IPS DF 6.9 (cell line): ENCODE measurements around the gene ZNF143.

ENCODE experiments used
- DNase-seq: peaks from one replicate; pipeline ENCODE4 v3.0.0-alpha.2; 2013; ENCODE audit warnings: low read depth, low spot score
- H3K27ac ChIP-seq: one replicate; pipeline ENCODE4 v1.5.1; 2013; ENCODE audit warnings: low read length, control low read depth
- H3K27me3 ChIP-seq: 2 replicates; pipeline ENCODE4 v1.6.1; 2013; ENCODE audit warnings: mild to moderate bottlenecking, low read length; ENCODE audit not compliant: control insufficient read depth, insufficient read depth
- H3K36me3 ChIP-seq: 2 replicates; pipeline ENCODE4 v1.6.1; 2013; ENCODE audit warnings: low read length; ENCODE audit not compliant: control insufficient read depth, insufficient read depth
- H3K4me1 ChIP-seq: 2 replicates; pipeline ENCODE4 v1.6.1; 2013; ENCODE audit warnings: low read length; ENCODE audit not compliant: control insufficient read depth, insufficient read depth
- H3K4me3 ChIP-seq: 2 replicates; pipeline ENCODE4 v1.5.1; 2013; ENCODE audit warnings: mild to moderate bottlenecking, low read length
- H3K9me3 ChIP-seq: 2 replicates; pipeline ENCODE4 v1.6.1; 2013; ENCODE audit warnings: low read length, inconsistent platforms; ENCODE audit not compliant: control insufficient read depth, insufficient read depth
- WGBS: extraction: QIAGEN DNeasy Blood & Tissue Kit; methylation state at CpG from one replicate; pipeline ENCODE4 v1.1.7; 2013; ENCODE audit warnings: mixed read lengths, missing lambda C conversion rate; ENCODE audit not compliant: insufficient read length, insufficient coverage; 5-methylcytosine and 5-hydroxymethylcytosine counted together

The ZNF143 gene

DNA sequence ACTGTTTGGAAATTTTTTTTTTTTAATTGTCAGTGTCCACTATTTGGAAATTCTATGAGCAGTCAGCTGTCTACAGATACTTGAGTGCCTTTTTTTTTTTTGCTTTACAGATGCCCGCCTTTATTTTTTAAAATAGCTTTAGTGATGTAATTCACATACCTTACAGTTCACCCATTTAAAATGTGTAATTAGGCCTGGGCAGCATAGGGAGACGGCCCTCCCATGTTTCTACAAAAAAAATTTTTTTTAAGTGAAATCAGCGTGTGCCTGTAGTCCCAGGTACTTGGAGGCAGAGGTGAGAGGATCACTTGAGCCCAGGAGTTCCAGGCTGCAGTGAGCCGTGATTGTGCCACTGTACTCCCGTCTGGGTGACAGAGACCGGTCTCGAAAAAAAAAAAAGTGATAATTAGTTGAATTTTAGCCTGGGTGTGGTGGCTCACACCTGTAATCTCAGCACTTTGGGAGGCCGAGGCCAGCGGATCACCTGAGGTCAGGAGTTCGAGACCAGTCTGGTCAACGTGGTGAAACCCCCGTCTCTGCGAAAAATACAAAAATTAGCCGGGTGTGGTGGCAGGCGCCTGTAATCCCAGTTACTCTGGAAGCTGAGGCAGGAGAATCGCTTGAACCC is 1.5 kb downstream of the ZNF143 start:
- Histone ChIP-seq H3K9me3 (no peaks in the 10 kb centered on the region), H3K36me3 (no peaks in the 10 kb centered on the region), H3K27me3 (no peaks in the 10 kb centered on the region), H3K27ac (no peak overlapping the region), H3K4me1 (no peaks in the 10 kb centered on the region), H3K4me3 (no peak overlapping the region)
- WGBS = no CpG with 5 or more reads among the region's 16 CpGs
- DNase-seq = no peak

DNA sequence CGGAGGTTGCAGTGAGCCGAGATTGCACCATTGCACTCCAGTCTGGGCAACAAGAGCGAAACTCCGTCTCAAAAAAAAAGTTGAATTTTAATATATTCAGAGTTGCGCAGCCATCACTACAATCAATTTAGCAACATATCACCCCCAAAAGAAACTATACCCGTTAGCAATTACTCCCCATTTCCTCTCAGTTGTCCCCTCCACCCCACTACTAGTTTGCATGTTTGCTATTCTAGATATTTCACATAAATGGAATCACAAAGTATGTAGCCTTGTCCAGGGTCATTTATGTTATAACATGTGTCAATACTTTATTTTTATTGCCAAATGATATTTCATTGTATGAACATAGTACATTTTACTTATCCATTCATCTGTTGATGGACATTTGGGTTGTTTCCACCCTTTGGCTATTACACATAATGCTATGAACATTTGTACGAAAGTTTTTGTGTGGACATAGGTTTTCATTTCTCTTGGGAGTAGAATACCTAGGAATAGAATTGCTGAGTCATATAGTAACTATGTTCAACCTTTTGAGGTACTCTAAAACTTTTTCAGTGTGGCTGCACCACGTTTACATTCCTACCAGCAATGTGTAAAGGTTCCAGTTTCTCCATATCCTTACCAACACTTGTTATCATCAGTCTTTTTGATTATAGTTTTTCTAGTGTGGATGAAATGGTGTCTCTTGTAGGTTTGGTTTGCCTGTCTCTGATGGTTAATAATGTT is 2.2 kb downstream of the ZNF143 start:
- no peaks in the 10 kb centered on the region for H3K27me3 ChIP-seq
- H3K36me3 ChIP-seq = no peaks in the 10 kb centered on the region
- H3K4me3 ChIP-seq = no peak overlapping the region
- H3K4me1 ChIP-seq = no peaks in the 10 kb centered on the region
- no CpG with 5 or more reads among the region's 8 CpGs for WGBS
- no peaks in the 10 kb centered on the region for H3K9me3 ChIP-seq
- DNase-seq = no peak
- H3K27ac ChIP-seq = no peak overlapping the region

DNA sequence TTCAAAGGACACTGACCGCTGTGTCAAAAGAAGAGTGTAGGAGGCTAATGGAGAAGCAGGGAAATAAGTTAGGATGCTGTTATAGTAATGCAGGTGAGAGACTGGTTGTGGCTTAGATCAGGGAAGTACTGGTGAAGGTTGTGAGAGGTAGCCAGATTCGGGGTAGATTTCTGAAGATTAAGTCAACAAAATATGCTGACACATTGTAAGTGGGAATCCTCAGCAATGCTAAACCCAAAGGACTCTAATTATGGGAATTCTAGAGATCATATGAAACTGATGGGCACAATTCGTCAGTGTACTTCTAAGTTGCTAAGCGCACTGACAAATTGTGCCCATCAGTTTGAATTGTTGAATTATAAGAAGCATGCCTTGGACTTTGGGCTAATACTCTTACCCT is 10.0 kb downstream of the ZNF143 start:
- Histone ChIP-seq H3K4me3 (no peak overlapping the region), H3K27me3 (no peaks in the 10 kb centered on the region), H3K9me3 (no peaks in the 10 kb centered on the region), H3K4me1 (no peaks in the 10 kb centered on the region), H3K36me3 (peaks cover 3% of the 10 kb centered on the region; the same call in 1 of the 2 replicates), H3K27ac (no peak overlapping the region)
- no peak for DNase-seq
- no CpG with 5 or more reads among the region's 4 CpGs for WGBS

DNA sequence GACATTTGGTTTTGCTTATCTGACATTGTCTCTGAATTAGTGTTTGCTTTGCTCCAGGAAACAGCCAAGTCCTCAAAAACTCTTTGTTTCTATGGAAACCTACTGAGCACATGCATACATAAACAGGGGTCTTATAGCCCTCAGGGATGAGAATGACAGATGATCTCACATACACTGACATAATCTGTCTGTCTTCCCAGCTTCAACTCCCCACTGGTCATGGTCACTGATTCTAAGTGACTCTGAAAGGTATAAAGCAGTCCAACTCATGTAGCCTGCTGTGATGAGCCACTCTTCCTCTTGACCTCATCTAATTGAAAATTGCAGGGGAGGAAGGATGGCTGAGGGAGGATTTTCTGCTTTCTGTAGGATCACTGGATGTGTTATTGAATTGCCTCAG is 12.6 kb downstream of the ZNF143 start:
- peaks cover 5% of the 10 kb centered on the region; the same call in 1 of the 2 replicates for H3K36me3 ChIP-seq
- H3K27ac ChIP-seq = no peak overlapping the region

DNA sequence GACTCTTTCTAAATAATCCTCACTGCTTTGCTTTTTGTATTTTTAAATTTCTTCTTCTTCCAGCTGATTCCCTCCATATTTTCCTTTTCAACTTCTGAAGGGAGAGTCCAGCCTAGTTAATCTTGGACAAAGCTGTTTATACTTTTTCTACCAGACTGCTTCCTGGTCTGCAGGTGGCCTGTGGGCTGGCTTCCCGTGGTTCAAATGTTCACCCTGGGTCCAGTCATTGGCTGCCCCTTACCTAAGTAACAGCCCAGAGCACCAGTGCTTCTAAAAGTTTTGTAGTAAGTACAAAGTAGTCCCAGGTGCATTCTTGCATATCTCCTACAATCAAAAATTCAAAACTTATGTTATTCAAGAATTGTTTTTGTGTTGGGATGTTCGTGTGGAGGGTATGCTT is 19.1 kb downstream of the ZNF143 start:
- Histone ChIP-seq H3K9me3 (no peaks in the 10 kb centered on the region), H3K27ac (no peak overlapping the region), H3K27me3 (no peaks in the 10 kb centered on the region), H3K36me3 (peaks cover 9% of the 10 kb centered on the region; the same call in 1 of the 2 replicates), H3K4me1 (no peaks in the 10 kb centered on the region), H3K4me3 (no peak overlapping the region)
- WGBS = no CpG with 5 or more reads among the region's 2 CpGs
- no peak for DNase-seq

More for the DNA sequence above, 12.6 kb downstream of the ZNF143 start:
- H3K4me1 ChIP-seq = no peaks in the 10 kb centered on the region
- no peak overlapping the region for H3K4me3 ChIP-seq
- H3K27me3 ChIP-seq = no peaks in the 10 kb centered on the region
- no peak for DNase-seq
- H3K9me3 ChIP-seq = no peaks in the 10 kb centered on the region

DNA sequence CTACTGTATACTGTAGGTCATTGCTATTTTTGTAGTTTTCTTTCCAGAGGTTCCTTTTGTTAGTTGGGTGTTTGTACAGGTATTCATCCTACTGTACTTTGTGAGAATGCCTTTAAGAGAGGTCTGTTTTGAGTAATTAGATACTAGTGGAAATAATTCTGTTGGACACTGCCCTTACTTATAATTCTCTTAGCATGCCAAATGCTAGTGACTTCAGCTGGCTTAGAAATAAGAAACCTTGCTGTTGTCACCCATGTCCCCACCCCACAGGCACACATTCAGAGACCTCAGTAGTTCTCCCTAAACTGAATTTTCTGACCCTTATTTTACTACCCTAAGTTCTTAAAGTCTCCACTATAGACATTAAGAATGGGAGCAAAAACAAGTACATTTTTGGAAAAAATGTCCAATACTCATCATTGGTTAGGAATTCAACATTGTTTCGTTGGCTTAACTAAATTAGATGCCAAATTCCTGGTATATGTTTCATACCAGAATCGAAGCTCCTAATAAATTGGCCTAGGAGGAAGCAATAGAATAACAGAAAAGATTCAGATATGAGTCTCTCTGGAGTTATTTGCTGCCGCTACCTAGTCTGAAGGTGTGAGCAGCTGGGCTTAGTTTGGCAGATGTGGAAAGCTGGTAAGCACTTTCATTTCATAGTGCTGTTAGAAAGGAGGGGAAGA is 28.4 kb downstream of the ZNF143 start:
- Histone ChIP-seq H3K36me3 (peaks cover 7% of the 10 kb centered on the region; the same call in 1 of the 2 replicates), H3K27ac (no peak overlapping the region), H3K9me3 (no peaks in the 10 kb centered on the region), H3K27me3 (no peaks in the 10 kb centered on the region), H3K4me3 (no peak overlapping the region), H3K4me1 (no peaks in the 10 kb centered on the region)
- DNase-seq = no peak
- no CpG with 5 or more reads among the region's 3 CpGs for WGBS

DNA sequence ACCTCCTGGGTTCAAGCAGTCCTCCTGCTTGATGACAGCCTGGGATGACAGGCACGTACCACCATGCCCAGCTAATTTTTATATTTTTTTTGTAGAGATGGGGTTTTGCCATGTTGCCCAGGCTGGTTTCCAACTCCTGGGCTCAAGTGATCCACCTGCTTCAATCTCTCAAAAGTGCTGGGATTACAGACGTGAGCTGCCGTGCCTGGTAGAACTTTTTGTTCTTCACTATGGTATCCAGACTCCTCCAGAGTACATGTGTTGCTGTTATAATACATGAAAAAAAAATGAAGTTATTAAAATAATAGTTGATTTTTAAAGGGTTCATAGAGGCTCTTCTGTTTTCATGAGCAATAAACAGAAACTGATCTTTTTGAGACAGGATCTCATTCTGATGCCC is 29.6 kb downstream of the ZNF143 start:
- no peak for DNase-seq
- no CpG with 5 or more reads among the region's 3 CpGs for WGBS
- Histone ChIP-seq H3K4me3 (no peak overlapping the region), H3K27me3 (no peaks in the 10 kb centered on the region), H3K4me1 (no peaks in the 10 kb centered on the region), H3K27ac (no peak overlapping the region), H3K36me3 (peaks cover 6% of the 10 kb centered on the region; the same call in 1 of the 2 replicates), H3K9me3 (no peaks in the 10 kb centered on the region)

DNA sequence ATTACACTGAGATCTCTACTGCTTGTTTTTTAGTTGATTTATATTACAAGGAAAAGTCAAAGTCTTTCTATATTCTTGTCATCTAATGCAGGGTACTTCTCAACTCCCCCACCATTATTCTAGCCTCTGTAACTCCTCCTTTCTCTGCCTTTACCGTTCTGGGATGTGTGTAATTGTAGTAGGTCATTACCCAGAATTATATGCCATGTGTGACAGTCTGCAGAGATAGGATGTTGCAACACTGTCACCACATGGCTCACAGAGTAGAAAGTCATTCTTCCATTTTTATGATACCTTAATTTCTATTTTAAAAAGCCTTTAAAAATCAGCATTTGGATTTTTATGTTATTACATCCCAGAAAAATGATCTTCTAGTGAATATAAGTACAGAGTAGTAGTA is 32.7 kb downstream of the ZNF143 start:
- no peaks in the 10 kb centered on the region for H3K9me3 ChIP-seq
- no peaks in the 10 kb centered on the region for H3K27me3 ChIP-seq
- H3K4me1 ChIP-seq = no peaks in the 10 kb centered on the region
- H3K4me3 ChIP-seq = no peak overlapping the region
- peaks cover 7% of the 10 kb centered on the region; the same call in 1 of the 2 replicates for H3K36me3 ChIP-seq
- no peak for DNase-seq
- no peak overlapping the region for H3K27ac ChIP-seq
- no CpG with 5 or more reads among the region's 1 CpG for WGBS

DNA sequence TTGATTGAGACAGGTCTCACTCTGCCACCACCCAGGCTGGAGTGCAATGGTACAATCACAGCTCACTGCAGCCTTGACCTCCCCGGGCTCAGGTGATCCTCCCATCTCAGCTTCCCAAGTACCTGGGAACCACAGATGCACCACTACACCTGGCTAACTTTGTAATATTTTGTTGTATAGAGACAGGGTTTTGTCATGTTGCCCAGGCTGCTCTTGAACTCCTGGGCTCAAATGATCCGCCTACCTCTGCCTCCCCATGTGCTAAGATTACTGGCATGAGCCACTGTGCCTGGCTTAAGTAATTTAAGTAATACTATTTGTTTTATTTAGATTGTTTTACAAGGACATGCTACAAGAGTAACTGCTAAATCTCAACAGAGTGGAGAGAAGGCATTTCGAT is 33.5 kb downstream of the ZNF143 start:
- Histone ChIP-seq H3K9me3 (no peaks in the 10 kb centered on the region), H3K36me3 (peaks cover 7% of the 10 kb centered on the region; the same call in 1 of the 2 replicates), H3K4me3 (no peak overlapping the region), H3K27ac (no peak overlapping the region), H3K27me3 (no peaks in the 10 kb centered on the region), H3K4me1 (no peaks in the 10 kb centered on the region)
- DNase-seq = no peak
- WGBS = no CpG with 5 or more reads among the region's 3 CpGs

DNA sequence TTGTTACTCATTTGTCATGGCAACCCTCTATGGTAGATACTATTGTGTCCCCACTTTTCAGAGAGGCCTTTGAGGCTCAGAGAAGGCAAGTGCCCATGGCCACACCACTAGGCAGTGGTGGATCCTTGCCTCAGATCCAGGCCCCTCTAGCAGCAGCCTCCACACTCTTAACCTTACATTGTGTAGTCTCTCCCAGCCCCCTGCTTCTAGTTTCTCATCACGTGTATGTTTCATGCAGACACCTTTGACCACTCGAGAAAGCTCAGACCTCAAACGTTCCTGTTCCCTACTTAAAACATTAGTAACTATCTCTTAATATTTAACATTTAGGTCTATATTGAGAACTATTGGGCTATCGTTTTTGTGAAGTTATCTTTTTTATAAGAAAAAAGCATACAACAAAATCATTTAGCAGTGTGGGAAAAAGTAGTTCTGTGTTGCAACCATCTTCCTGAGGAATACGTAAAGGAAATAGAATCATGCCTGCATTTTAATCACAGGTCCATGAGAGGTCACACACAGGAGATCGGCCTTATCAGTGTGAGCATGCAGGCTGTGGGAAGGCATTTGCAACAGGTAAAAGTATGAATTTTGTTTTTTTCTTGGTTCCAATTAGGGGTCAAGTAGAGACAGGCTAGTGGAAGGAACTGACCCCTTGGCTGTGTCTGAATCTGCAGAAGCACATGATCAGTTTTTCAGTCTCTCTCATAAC is 35.1 kb downstream of the ZNF143 start:
- H3K27me3 ChIP-seq = no peaks in the 10 kb centered on the region
- peaks cover 7% of the 10 kb centered on the region; the same call in 1 of the 2 replicates for H3K36me3 ChIP-seq
- no peaks in the 10 kb centered on the region for H3K9me3 ChIP-seq
- WGBS = no CpG with 5 or more reads among the region's 6 CpGs
- H3K4me1 ChIP-seq = no peaks in the 10 kb centered on the region
- H3K4me3 ChIP-seq = no peak overlapping the region
- no peak overlapping the region for H3K27ac ChIP-seq
- no peak for DNase-seq
